HG02678 (cell line): ENCODE data around the gene CDK10.
"Not testable (repeated sequence)": the region's sequence is repeated elsewhere in the genome, so short reads cannot be mapped to it uniquely, and the experiment has no call there.

Source experiments
- ATAC-seq: cut with Tn5 transposase; IDR thresholded peaks from one replicate; pipeline ENCODE4 v1.9.1; 2021; ENCODE audit warnings: mild to moderate bottlenecking, moderate library complexity; ENCODE audit not compliant: unreplicated experiment

CDK10 gene

DNA sequence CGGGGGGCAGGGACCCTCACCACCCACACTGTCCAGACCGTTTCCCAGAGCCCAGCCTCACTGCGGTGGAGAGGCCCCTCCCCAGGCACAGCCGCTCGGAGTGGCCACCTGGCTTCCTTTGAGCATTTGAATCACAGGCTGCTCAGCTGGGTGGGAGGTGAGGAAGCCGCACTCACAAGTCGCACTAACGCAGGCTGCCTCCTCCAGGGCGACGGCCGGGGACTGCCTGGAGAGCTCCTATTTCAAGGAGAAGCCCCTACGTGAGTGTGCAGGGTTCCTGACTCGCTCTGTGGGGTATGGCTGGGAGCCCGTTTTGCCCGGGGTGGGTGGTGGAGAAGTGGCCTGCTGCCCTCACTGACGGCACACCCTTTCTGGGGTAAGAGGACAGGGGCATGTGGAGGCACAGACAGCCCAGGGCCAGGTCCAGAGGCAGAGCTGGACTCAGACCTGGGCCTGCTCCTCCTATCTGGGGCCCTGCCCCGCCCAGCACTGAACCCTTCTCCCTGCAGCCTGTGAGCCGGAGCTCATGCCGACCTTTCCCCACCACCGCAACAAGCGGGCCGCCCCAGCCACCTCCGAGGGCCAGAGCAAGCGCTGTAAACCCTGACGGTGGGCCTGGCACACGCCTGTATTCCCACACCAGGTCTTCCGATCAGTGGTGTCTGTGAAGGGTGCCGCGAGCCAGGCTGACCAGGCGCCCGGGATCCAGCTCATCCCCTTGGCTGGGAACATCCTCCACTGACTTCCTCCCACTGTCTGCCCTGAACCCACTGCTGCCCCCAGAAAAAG, 8.8 kb downstream of the CDK10 start:
- ATAC-seq: no peak

DNA sequence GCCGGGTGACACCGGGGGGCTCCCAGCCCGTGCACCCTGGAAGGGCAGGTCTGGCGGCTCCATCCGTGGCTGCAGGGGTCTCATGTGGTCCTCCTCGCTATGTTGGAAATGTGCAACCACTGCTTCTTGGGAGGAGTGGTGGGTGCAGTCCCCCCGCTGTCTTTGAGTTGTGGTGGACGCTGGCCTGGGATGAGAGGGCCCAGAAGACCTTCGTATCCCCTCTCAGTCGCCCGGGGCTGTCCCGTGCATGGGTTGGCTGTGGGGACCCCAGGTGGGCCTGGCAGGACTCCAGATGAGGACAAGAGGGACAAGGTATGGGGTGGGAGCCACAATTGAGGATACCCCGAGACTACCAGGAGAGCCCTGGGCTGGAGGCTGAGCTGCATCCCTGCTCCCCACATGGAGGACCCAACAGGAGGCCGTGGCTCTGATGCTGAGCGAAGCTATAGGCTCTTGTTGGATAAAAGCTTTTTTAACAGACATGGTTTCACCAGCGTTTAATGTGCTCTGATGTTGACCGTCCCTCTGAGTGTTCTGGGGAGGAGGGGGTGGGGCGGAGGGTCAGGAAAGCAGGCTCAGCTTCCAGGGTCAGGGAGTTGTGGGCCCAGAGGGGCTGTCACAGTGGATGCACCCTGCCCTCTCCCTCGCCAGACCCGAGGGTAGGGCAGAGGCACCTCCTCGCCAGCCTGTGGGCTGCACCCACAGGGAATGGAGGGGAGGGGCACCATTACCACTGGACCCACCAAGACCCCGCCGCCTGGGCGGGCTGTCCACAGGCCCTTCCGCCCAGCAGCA, 9.6 kb downstream of the CDK10 start:
- ATAC-seq: no peak

DNA sequence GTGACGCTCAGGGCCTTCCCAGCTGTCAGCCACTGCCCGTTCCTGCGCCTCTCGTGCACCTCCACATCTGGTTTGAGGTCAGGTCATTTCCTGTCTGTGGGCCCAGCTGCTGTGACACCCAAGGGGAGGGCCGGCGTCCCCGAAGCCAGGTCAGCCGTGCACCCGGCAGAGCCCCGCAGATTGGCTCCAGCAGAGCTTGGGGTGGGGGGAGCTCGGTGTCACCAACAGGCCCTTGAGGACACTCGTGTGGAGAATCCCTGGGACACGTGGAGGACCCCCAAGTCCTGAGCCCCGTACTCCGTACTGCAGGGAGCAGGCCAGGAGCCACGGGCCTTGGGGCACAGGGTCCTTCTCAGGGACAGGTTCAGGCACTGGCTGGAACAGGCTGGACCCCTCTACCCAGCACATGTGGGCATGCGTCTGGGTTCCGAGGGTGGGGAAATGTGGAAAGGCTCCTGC, 10.2 kb downstream of the CDK10 start:
- ATAC-seq: no peak

DNA sequence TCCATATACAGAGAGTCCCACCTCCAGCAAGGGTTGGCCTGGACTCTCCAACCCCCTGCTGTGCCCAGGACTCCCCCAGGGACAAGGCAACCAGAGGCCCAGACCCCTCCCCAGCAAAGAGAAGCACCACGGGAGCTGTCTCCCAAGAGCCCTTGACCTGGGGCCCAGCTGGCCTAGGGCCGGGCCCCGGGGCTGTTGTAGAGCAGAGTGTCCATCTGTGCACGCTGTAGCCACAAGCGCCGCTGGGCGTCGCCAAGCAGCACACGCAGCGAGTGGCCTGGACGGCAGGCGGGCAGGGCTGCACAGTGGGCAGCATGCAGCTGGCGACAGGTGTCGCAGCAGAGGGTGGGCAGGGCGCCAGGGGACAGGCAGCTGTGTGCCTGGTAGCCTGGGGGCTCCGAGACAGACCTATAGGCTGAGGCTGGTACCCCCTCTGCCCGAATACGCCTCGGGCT, 10.7 kb downstream of the CDK10 start:
- no peak for ATAC-seq

DNA sequence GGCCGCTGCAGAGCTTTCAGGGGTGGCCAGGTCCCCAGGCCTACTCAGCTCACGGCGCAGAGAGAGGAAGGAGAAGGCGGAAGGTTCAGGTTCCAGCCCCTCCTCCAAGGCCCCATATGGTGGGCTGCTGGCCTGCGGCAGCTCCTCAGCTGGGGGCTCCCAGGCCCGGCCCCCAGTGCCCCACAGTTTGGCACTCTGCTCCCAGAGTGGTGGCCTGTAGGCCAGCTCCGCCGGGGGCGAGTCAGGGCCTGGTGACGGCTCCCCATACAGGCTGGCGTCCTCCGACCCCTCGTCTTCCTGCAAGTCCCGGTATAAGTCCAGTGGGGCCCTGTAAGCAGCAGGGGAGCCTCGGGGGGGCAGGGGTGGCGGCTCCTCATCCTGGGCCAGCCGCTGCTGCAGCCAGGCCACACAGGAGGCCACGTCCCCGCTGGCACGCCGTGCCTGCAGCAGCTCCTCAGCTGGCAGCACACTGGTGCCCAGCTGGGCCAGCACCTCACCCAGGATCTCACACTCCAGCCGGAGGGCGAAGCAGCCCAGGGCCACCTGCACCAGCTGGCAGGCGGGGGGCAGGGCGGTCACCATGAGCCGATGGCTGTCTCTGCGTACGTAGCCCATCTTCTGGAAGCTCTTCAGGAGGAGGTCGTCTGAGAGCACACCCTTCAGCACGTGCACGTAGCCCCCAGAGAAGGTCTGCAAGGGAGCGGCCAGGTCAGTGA, 11.3 kb downstream of the CDK10 start:
- no peak for ATAC-seq

DNA sequence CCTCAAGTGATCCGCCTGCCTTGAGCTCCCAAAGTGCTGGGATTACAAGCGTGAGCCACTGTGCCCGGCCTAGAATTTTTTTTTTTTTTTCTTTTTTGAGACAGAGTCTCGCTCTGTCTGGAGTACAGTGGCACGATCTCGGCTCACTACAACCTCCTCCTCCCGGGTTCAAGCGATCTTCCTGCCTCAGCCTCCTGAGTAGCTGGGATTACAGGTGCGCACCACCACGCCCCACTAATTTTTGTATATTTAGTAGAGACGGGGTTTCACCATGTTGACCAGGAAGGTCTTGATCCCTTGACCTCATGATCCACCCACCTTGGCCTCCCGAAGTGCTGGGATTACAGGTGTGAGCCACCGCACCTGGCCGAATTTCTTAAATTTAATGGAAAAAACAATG, 12.2 kb downstream of the CDK10 start:
- ATAC-seq: not testable (repeated sequence)

DNA sequence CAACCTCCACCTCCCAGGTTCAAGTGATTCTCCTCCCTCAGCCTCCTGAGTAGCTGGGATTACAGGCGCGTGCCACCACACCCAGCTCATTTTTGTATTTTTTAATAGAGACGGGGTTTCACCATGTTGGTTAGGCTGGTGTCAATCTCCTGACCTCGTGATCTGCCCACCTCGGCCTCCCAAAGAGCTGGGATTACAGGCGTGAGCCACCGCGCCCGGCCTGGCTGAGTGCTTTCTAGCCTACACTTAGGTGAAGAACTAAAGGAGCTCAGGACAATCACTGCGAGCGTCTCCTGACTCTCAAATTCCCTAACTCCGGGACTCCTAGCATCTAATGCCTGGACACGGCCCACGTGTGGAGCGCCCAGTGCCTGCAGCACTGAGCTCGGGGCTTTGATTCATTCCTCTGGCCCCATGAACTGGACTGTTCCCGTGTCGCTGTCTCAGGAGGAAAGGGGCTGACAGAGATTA, 13.2 kb downstream of the CDK10 start:
- ATAC-seq: not testable (repeated sequence)

DNA sequence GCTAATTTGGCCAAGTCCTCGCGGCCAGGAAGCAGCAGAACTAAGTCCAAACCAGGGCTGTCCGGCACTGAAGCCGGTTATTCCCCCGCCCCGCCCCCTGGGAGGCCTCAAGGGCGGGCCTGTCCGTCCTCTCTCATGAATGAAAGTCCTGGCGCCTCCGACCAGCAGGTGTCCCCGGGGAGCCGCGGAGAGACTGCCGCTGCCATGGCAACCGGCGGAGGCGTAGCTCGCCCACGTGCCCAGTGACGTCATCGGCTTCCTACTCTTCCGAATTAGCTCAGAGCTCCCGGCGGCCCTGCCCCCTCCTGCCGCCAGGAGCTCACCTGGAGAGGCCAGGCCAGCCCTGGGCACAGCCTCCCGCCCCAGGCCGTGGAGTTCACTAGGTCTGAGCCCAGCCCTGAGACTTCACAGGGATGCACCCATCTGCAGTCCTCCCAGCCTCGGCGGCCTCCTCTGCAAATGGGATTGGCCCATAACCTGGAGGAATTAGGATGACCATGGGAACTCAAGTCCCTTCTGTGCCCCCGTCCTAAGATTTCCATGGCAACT, 13.7 kb downstream of the CDK10 start:
- ATAC-seq: peak; percentile 32

DNA sequence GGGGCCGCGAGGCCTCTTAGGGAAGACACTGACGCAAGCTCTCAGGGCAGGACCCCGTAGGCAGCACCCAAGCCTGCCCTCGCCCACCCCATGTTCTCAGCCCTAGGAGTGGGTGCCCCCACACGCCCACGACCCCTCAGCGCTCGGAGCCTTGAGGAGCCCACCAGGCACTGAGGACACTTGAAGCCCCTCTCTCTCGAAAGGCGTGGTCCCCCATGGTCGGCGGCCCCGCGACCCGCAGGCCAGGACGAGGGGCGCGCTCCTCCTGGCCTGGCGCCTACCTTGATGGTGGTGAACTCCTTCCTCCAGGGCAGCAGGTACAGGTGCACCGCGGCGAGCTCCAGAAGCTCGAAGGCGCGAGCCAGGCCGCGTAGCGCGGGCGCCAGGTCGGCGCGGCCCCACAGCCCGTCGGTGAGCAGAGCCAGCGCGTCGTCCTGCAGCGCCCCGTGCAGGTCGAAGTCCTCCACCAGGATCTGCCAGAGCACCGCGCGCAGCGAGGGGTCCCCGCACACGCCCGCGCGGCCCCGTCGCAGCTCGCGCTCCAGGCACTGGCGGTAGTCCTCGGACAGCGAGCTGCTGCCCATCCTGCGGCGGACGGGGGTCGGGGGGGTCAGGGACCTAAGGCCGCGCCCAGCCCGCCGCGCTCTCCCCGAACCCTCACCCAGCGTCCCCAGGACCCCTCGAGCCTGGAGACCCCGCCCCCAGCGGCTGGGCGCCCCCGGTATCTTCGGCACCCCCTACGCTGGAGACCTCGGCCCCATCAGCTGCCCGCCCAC, 14.3 kb downstream of the CDK10 start:
- no peak for ATAC-seq

DNA sequence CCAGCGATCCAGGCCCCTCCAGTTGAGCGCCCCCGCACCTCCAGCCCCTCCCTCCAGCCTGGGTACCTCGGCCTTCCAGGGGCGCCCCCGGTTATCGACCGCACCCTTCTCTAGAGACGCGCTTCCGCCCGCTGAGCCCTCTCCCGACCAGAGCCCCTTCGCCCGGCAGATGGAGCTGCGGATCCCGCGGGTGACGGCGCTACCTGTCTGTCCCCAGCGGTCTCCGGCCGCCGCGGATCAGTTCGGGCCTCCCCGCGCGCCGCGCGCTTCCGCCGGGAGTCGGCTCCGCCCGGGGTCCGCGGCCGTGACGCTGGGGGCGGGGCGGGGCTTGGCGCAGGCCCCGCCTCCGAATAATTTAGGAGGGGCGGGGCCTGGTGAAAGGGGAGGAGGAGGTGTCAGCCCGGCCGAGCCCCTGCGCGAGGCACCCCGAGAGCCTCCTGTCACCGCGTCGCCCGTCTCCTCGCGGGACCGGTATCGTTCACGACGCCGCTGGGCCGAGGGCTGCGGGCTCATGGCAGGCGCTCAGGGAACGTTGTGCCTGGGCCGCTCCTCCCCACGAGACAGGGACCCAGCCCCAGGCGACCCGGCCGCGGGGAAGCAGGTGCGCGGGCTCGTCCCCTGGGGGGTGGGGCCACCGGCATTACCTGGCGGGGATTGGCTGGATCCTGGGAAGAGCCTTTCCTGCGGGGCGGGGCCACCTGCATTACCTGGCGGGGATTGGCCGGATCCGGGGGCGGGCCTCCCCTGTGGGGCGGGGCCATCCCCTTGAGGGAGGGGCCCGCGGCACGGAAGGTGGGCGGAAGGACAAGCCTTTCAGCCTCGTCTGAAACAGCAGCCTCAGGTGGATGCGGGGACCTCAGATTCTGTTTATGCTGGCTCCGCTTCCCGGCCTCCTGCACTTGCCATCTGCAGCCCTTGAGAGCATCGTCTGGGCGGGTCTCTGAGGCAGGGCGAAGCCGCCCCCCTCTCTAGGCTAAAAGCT, 15.2 kb downstream of the CDK10 start, which contains the start of gene SPATA2L:
TSS of gene SPATA2L (minus strand) at position 281 of the 982 bp plus-strand sequence. CDS start 473 bp downstream, outside the sequence.
- peak; percentile 72 for ATAC-seq

DNA sequence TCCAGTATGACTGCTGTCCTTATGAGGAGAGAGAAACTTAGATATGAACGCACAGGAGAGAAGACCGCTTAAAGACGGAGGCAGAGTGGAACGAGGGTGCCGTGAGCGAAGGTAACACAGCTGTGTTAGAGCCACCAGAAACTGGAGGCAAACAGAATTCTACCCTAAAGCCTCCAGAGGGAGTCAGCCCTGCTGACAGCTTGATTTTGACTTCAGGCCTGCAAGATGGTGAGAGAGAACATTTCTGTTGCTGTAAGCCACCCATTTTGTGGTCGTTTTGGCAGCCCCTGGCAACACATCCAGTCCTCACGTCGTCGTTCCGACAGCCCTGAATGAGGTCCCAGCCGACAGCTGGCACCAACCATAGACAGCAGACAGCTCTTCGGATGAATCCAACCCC, 17.8 kb downstream of the CDK10 start:
- no peak for ATAC-seq

DNA sequence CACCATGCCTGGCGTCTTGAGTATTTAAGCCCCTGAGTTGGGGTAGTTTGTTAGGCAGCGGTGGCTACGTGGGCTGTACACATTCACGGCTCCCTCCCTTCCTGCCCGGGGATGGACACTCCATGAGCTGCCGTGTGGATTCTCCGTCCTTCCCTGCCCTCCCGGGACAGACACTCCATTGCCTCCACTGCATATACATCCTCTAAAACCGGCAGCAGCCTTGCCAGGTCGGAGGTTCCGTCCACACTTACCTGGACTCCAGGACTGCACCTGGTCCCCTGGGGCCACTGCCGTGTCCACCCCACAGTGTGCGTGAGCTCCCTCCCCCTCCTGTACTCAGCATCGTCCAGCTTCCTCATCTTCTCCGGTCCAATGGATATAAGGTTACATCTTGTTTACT, 18.5 kb downstream of the CDK10 start:
- no peak for ATAC-seq

DNA sequence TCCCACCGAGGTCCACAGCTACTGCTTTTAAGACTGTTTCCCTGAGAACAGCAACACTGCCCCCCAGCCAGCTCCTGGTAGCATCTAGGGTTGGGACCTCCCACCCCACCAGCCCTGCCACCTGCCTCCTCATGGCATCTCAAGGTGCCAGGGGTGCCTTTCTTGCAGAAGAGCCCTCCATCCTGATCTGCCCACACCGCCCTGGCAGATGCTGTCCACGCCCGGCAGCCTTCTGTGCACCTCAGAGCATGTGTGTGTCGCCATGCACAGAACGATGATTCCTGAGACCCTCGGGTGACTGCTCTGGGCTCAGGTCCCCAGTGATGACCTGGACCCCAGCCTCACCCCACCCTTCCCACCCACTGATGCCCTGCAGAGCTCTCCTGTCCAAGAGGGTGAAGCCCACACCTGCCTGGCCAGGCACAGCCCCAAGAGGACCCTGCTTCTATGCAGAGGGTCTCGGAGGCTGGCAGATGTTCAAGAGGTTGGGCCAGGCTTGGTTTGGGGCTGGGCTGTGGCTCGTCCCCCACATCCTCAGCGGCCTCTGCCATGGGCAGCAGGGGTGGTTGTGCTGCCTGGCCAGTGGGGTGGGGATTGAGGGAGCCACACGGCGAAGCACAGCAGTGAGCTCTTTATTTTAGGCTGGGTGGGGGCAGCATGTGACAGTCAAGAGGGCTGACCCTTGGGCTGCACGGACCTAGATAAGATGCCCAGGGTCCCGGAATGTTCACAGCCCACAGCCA, 20.2 kb downstream of the CDK10 start:
- ATAC-seq: no peak

DNA sequence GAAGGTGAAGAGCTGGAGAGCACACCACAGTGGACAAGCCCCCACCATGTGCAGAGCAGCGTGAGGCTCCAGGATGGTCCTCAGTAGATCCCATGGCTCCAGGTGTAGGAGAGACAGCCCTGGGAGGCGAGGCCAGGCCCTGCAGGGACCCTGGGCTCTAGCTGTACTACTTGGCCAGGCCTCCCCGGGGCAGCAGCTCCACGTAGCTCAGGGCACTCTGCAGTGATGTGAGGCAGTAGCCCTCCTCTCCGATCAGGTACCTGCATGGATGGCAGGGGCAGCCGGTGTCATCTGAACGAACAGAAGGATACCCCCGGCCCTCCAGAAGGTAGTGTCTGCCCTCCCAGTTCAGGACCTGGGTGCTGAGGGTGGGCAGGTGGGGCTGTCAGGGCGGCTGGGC, 21.2 kb downstream of the CDK10 start:
- ATAC-seq: no peak

DNA sequence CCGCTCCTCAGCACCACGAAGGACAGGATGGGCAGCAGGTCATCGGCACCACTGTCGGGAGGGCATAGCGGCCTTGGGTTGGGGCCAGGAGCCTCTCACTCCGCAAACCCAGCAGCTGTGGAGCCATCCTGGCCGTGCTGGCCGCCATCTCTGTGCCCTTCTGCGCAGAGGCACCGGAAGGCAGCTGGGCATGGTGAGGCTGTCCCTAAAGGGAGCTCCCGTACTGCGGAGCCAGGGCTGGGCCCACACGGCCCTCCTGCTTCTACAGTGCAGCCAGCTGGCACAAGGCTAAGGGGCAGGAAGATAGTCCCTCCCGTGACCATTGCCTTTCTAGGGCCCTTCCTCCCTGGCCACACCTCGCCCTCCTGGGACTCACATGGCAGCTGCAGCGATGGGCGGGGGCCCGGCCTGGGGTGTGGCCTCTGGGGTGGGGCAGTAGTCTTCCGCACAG, 22.0 kb downstream of the CDK10 start:
- ATAC-seq: no peak

DNA sequence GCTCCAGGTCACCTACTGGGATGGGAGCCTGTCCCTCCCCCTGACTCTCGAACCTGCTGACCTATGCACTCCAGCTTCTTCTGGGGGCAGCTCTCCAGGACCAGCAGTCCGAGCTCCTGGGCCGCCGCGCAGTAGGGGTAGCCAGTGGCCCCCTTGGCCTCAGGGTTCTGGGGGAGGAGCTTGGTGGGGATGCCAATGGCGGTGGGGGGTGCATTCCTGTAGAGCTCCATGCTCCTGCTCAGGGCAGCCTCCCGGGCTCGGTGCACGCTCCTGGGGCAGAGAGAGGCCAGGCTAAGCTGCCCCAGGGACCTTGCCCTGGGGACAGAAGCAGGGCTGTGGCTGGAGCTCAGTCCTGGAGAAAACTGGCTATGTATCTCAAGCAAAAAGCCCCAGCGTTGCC, 22.7 kb downstream of the CDK10 start:
- no peak for ATAC-seq

DNA sequence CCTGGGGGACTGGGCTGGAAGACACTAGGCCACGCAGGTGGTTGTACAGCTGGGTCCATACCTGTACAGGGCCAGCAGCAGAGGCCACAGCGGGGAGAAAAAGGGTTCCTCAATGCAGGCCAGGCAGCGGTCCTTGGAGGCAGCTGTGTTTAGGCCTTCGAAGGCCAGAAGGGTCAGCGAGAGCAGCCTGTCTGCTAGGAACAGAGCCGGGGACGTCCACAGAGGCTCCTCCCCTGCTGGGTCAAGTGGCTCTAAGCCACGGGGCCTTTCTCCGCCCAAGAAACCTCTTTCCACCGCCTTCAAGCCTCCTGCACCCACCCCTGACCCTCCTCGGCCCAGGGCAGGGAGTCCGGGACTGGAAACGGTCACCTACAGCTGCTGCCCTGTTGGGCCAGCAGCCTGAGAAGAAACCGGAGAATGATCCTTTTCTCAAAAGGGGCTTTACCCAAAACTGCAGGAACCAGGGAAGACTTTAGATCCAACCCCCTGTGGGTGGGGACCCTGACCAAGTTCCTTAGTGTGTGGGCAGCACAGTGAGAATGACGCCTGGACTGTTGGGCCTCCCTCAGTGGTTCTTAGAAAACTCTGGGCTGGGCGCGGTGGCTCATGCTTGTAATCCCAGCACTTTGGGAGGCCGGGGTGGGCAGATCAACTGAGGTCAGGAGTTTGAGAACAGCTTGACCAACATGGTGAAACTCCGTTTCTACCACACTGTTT, 23.4 kb downstream of the CDK10 start:
- ATAC-seq: no peak
